Endothelial cell of umbilical vein (primary cell): ENCODE data around the gene SMAD9. TPM values are rescaled to one million over a fixed set of nuclear protein-coding genes. Genes with fewer than 3 reads are reported as not detected.

ENCODE experiments used
- BruUV-seq: library from RNA; stranded (reverse); fragments of 400-500 nt; replicated peaks from 2 replicates; lab custom pipeline; 2021; lab: Mats Ljungman, UMichigan
- CTCF ChIA-PET: fragments of 300-600, 350-600 bp; sonication (Branson Sonifier 250); formaldehyde crosslinking; loops from one replicate; lab custom pipeline; 2021; ENCODE audit warnings: antibody characterized with exemption, inconsistent platforms; lab: Charles Lee
- POLR2A ChIA-PET: fragments of 300-600, 350-600 bp; sonication (Branson Sonifier 250); formaldehyde crosslinking; loops from one replicate; lab custom pipeline; 2021; ENCODE audit warnings: antibody characterized with exemption, inconsistent platforms; lab: Charles Lee
- DNase-seq: peaks from one replicate; pipeline ENCODE4 v3.0.0-alpha.2; 2011; ENCODE audit warnings: low read depth, low spot score
- FAIRE-seq: peaks from 2 replicates; lab custom pipeline; 2011; peaks lifted over from hg19 to GRCh38; lab: Jason Lieb, UNC
- H2AFZ ChIP-seq: 2 replicates; pipeline ENCODE4 v1.6.0; 2012; ENCODE audit warnings: low read depth, low read length, control low read depth, inconsistent platforms
- H3K27ac ChIP-seq: 2 replicates; pipeline ENCODE4 v1.5.1; 2011; ENCODE audit warnings: low read depth, mild to moderate bottlenecking, control low read depth, low read length, moderate library complexity; ENCODE audit not compliant: insufficient read depth
- H3K27me3 ChIP-seq, 2 experiments: 2 replicates each; pipeline versions ENCODE4 v1.6.0 to v1.6.1; 2011; ENCODE audit warnings: low read length in 2 of 2, mixed read lengths in 1 of 2; ENCODE audit not compliant: control insufficient read depth in 2 of 2, insufficient read depth in 2 of 2
- H3K36me3 ChIP-seq, 2 experiments: 2 replicates in 1 of 2; 3 replicates in 1 of 2; pipeline ENCODE4 v1.5.1; 2011; ENCODE audit warnings: low read length in 2 of 2, mild to moderate bottlenecking in 1 of 2, moderate library complexity in 1 of 2; ENCODE audit not compliant: control insufficient read depth in 2 of 2, insufficient read depth in 2 of 2; ENCODE audit errors: extremely low read depth in 1 of 2
- H3K4me1 ChIP-seq: 3 replicates; pipeline ENCODE4 v1.5.1; 2011; ENCODE audit warnings: mild to moderate bottlenecking, low read length; ENCODE audit not compliant: control insufficient read depth, insufficient read depth; ENCODE audit errors: extremely low read depth
- H3K4me2 ChIP-seq: 2 replicates; pipeline ENCODE4 v1.6.1; 2011; ENCODE audit warnings: low read length, control low read depth, mixed read lengths; ENCODE audit not compliant: insufficient read depth
- H3K4me3 ChIP-seq, 3 experiments: fragments of 200-600 bp in 1 of 3; sonication (generic), shearing (Covaris generic) in 1 of 3; replicated peaks in 1 of 3; 2 replicates each; pipeline ENCODE4 v1.5.1; 2011 to 2016; ENCODE audit warnings: control low read depth in 3 of 3, low read length in 3 of 3, mild to moderate bottlenecking in 2 of 3, inconsistent platforms in 1 of 3, low read depth in 1 of 3, moderate library complexity in 1 of 3; ENCODE audit not compliant: insufficient read depth in 1 of 3
- H3K79me2 ChIP-seq: 2 replicates; pipeline ENCODE4 v1.6.0; 2012; ENCODE audit warnings: low read length, inconsistent platforms; ENCODE audit not compliant: control insufficient read depth, insufficient read depth
- H3K9ac ChIP-seq: replicated peaks from 2 replicates; pipeline ENCODE3; 2011; ENCODE audit warnings: low read length, control low read depth; ENCODE audit not compliant: insufficient read depth; ENCODE audit errors: extremely low read depth
- H3K9me1 ChIP-seq: replicated peaks from 3 replicates; pipeline ENCODE4 v1.6.0; 2011; ENCODE audit warnings: mild to moderate bottlenecking, low read length; ENCODE audit not compliant: control insufficient read depth, insufficient read depth; ENCODE audit errors: extremely low read depth
- H3K9me3 ChIP-seq: replicated peaks from 2 replicates; pipeline ENCODE4 v1.5.1; 2012; ENCODE audit warnings: low read length, inconsistent platforms; ENCODE audit not compliant: control insufficient read depth, insufficient read depth
- H4K20me1 ChIP-seq: replicated peaks from 2 replicates; pipeline ENCODE3; 2011; ENCODE audit warnings: mild to moderate bottlenecking, low read length; ENCODE audit not compliant: control insufficient read depth, insufficient read depth; ENCODE audit errors: extremely low read depth
- CTCF ChIP-seq, 2 donors: IDR thresholded peaks; 1 replicate in 1 of 2; 2 replicates in 1 of 2; pipeline ENCODE4 v1.5.1; 2011; ENCODE audit warnings: low read length in 2 of 2, mild to moderate bottlenecking in 2 of 2, moderate library complexity in 2 of 2, control low read depth in 1 of 2, inconsistent platforms in 1 of 2, low read depth in 1 of 2; ENCODE audit not compliant: insufficient read depth in 1 of 2; ENCODE audit errors: extremely low read depth in 1 of 2
- EZH2 ChIP-seq: IDR thresholded peaks from 2 replicates; pipeline ENCODE4 v1.6.1; 2012; ENCODE audit warnings: borderline replicate concordance, low read depth, mild to moderate bottlenecking, moderate library complexity, low read length, inconsistent platforms; ENCODE audit not compliant: severe bottlenecking
- FOS ChIP-seq: IDR thresholded peaks from 2 replicates; pipeline ENCODE4 v1.6.1; 2011; ENCODE audit warnings: mild to moderate bottlenecking, low read length, moderate library complexity, borderline replicate concordance; ENCODE audit not compliant: insufficient read depth
- GATA2 ChIP-seq: IDR thresholded peaks from 2 replicates; pipeline ENCODE4 v1.7.0; 2011; ENCODE audit warnings: low read depth, mild to moderate bottlenecking, moderate library complexity, mixed read lengths, low read length; ENCODE audit not compliant: insufficient read length, insufficient read depth
- JUN ChIP-seq: IDR thresholded peaks from 2 replicates; pipeline ENCODE4 v1.6.1; 2011; ENCODE audit warnings: borderline replicate concordance, low read depth; ENCODE audit not compliant: insufficient read length, insufficient read depth
- MAX ChIP-seq: IDR thresholded peaks from 2 replicates; pipeline ENCODE4 v1.6.1; 2011; ENCODE audit not compliant: insufficient read depth, insufficient read length
- MYC ChIP-seq: IDR thresholded peaks from one replicate; pipeline ENCODE4 v1.6.1; 2011; ENCODE audit warnings: mild to moderate bottlenecking, low read depth, low read length
- POLR2A ChIP-seq: IDR thresholded peaks from 2 replicates; pipeline ENCODE4 v1.6.1; 2012; ENCODE audit warnings: low read depth, mild to moderate bottlenecking, control low read depth, low read length
- POLR2AphosphoS5 ChIP-seq: IDR thresholded peaks from 2 replicates; pipeline ENCODE4 v1.6.1; 2012; ENCODE audit warnings: low read depth, mild to moderate bottlenecking, control low read depth, low read length, moderate library complexity; ENCODE audit not compliant: insufficient read depth
- dilution Hi-C: fragments of 300-500 bp; cut with MboI; formaldehyde crosslinking; loops from one replicate; pipeline ENCODE4 v1.15.0; 2019; ENCODE audit warnings: low sequenced_read_pairs; ENCODE audit not compliant: extremely low pct_ligation_motif_present
- intact Hi-C: fragments of 100-400 bp; cut with micrococcal nuclease; formaldehyde crosslinking; loops from one replicate; pipeline ENCODE4 v1.10.0; 2022
- polyA plus RNA-seq, 4 experiments: library from polyadenylated mRNA; depleted of rRNA in 3 of 4; stranded (reverse) in 3 of 4; unstranded in 1 of 4; fragments of >200 nt; gene quantifications; 2 replicates each; pipeline versions ENCODE4 v1.2.1 to v1.2.3, GENCODE V29; 2011 to 2012; ENCODE audit warnings: missing spikeins in 1 of 4
- total RNA-seq: library from RNA; stranded (reverse); gene quantifications from 2 replicates; pipeline ENCODE4 v1.2.3, GENCODE V29; 2021

Gene SMAD9
- total and polyA plus RNA-seq, 2 donors (not counting 3 experiments of a cell fraction or from before 2014, with no cell fraction given) = 2.2 to 4.2 TPM

GRCh38 chr13:36813225-36813624 lies 106.8 kb downstream of the SMAD9 start:
- Histone ChIP-seq H3K36me3 (no peaks in the 10 kb centered on the region), H4K20me1 (no peaks in the 10 kb centered on the region), H3K4me3 (no peak overlapping the region), H2AFZ (no peak overlapping the region), H3K79me2 (no peaks in the 10 kb centered on the region), H3K4me2 (no peak overlapping the region), H3K27me3 (peaks cover 5 to 13% of the 10 kb centered on the region in 2 experiments), H3K4me1 (peaks cover 4% of the 10 kb centered on the region), H3K9me3 (no peaks in the 10 kb centered on the region), H3K9me1 (no peaks in the 10 kb centered on the region), H3K9ac (no peak overlapping the region), H3K27ac (no peak overlapping the region)
- ChIA-PET CTCF (interaction anchor here (1.2 to 1.3 kb wide), 2 partner anchors 10 to 15 kb away, joined by 3 read pairs; no protein-coding TSS in a partner anchor), POLR2A (no interaction called here)
- DNase-seq (no peak), FAIRE-seq (no peak)
- dilution Hi-C loops = no loop called here
- no peak for TF ChIP-seq FOS
- no peak for TF ChIP-seq POLR2A
- TF ChIP-seq MYC = no peak
- TF ChIP-seq POLR2AphosphoS5 = no peak
- TF ChIP-seq EZH2 = no peak
- TF ChIP-seq CTCF (IDR thresholded peaks at IDR 0.05; ENCODE audit: extremely low read depth in 1 of 2, insufficient read depth in 1 of 2, low read depth in 1 of 2, low read length in 2 of 2) = no peak
- no peak for TF ChIP-seq MAX
- TF ChIP-seq JUN = no peak
- TF ChIP-seq GATA2 = no peak
- intact Hi-C loops = loop anchor here (10.0 kb wide), 3 partner anchors 58 to 1532 kb away; partner anchors contain the start of gene UFM1
- BruUV-seq = no TSS peak
